SK-N-MC (cell line): ENCODE results near the gene DSCAML1.

ENCODE experiments used
- EZH2 ChIP-seq: fragments of 200-600 bp; sonication (generic); IDR thresholded peaks from one replicate; pipeline ENCODE4 v1.6.1; 2017; ENCODE audit warnings: antibody characterized with exemption
- FOXP2 ChIP-seq: optimal IDR thresholded peaks from 2 replicates; pipeline ENCODE3; 2011; ENCODE audit warnings: mild to moderate bottlenecking, moderate library complexity; ENCODE audit not compliant: insufficient read depth; ENCODE audit errors: extremely low read length, control extremely low read depth
- POLR2AphosphoS5 ChIP-seq: IDR thresholded peaks from 2 replicates; pipeline ENCODE4 v1.6.1; 2012; ENCODE audit warnings: mild to moderate bottlenecking, low read depth, low read length, borderline replicate concordance

- TF ChIP-seq EZH2 (no peak), POLR2AphosphoS5 (no peak), FOXP2 (no peak)
Observed at GRCh38 chr11:117570701-117571100, 226.3 kb downstream of the DSCAML1 start.
